Subcutaneous adipose tissue (tissue), 4 donors: ENCODE measurements around the gene GULP1. TPM values are rescaled to one million over a fixed set of nuclear protein-coding genes. Genes with fewer than 3 reads are reported as not detected.

Source experiments
- total RNA-seq, 4 donors: library from RNA; depleted of rRNA; stranded (reverse); fragments of >200 nt; gene quantifications; one replicate each; pipeline ENCODE4 v1.1.0, GENCODE V29; 2016
- TF ChIP-seq, protein P1 (sequence below): fragments of 450-650 bp; IDR thresholded peaks from one replicate; pipeline ENCODE4 v1.5.1; 2016; ENCODE audit warnings: low read depth, mild to moderate bottlenecking, control low read depth, antibody characterized with exemption, moderate library complexity

The GULP1 gene
- total RNA-seq, 4 donors from 2014 or later, result 13.3 to 42.2 (median 30.3) TPM

- TF ChIP-seq, protein P1, sequence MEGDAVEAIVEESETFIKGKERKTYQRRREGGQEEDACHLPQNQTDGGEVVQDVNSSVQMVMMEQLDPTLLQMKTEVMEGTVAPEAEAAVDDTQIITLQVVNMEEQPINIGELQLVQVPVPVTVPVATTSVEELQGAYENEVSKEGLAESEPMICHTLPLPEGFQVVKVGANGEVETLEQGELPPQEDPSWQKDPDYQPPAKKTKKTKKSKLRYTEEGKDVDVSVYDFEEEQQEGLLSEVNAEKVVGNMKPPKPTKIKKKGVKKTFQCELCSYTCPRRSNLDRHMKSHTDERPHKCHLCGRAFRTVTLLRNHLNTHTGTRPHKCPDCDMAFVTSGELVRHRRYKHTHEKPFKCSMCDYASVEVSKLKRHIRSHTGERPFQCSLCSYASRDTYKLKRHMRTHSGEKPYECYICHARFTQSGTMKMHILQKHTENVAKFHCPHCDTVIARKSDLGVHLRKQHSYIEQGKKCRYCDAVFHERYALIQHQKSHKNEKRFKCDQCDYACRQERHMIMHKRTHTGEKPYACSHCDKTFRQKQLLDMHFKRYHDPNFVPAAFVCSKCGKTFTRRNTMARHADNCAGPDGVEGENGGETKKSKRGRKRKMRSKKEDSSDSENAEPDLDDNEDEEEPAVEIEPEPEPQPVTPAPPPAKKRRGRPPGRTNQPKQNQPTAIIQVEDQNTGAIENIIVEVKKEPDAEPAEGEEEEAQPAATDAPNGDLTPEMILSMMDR, result no peak
These were observed 34.6 kb downstream of the GULP1 start for GRCh38 chr2:188326290-188326668.

GRCh38 chr2:188326669-188327301 is 35.1 kb downstream of the GULP1 start:
- TF ChIP-seq, protein P1, result no peak

DNA sequence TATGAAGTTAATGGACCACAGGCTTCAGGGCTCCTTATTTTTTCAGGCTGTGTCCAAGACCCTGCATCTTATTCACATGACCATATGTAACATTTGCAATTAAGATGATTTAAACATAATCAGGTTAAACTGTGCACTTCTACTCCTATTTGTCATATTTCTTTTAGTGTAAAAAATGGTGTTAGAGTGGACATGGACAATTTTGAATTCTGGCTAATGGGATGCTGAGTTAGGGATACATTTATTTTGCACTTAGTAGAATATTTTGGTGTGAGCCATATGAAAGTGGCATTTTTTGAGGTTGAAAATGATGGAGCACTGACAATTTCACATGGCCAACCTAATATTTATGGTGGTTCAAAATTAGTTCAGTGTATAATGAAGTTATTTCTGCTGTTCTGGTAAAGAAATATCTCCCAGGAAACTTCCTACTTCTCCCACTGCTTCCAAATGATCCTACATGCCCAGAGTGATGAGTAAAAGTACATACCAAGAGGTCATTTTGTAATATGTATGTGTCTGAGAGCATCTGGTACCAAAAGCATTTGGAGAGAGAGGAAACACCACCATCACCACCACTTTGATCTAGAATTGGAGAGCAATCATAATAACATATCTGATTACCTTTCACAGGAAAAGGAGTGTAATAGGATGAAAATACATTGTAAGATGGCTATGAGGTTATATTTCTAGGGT is 36.0 kb downstream of the GULP1 start:
- TF ChIP-seq, protein P1, result no peak

DNA sequence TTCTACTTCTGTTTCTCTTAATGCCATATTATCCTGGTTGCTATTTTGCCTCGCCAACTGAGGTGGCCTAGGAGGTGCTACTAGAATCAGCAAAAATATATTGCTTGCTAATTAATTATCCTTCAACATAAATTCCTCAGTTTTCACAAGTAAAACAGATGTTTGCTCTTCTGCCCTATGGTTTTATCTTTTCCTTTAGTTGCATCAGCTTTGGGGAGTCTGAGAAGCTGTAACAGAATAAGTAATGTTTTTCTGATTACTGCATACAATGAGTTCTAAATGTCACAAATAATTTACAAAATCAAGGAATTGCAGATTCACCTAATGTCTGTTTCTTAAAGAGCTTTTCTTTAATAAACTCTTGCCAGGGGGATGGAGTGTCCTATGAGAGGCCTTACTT is 36.7 kb downstream of the GULP1 start:
- TF ChIP-seq, protein P1, result no peak

DNA sequence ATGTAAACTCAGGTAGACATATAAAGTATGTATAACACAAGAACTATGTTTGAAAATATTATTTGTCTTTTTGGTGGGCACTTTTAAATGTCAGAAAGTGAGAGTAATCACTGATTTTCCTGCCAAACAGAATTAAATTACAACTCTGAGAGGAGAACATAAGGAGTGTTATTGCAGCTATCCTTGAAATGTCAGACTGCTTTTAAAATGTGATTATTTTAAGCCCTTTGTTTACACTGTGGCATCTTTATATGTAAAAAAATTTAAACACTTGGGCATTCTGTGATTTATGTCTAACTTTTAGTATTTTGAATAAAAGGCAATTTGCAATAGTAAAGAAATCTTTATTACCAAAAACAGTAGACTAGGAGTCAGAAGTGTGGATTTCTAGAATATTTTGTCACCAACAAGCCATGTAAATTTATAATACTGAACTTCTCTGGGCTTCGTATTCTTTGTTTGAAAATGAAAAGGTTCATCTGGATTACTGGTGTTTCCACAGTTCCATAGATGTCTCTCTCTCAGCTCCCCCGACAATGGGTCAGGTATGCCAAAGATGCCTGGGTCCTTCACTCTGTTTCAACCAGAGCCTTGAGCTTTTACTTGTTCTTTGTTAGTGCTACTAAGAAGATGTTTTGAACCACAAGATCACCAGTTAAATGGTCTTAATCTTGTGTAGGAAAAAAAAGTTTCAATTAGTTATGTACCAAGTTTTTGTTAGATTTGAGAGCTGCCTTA is 38.8 kb downstream of the GULP1 start:
- TF ChIP-seq, protein P1, result no peak

GRCh38 chr2:188332619-188333018 is 40.9 kb downstream of the GULP1 start:
- TF ChIP-seq, protein P1, result no peak
